ENCODE results near the gene DENND1A.
"Not testable (repeated sequence)": the region's sequence is repeated elsewhere in the genome, so short reads cannot be mapped to it uniquely, and the experiment has no call there.

Gene DENND1A

GRCh38 chr9:123816817-123817472 lies 113.0 kb downstream of the DENND1A start:
- DNase-seq (ENCODE audit: low spot score) = no peak

- not testable (repeated sequence) for DNase-seq (ENCODE audit: low spot score)
Measured at GRCh38 chr9:123815856-123816255, 114.1 kb downstream of the DENND1A start.

GRCh38 chr9:123814496-123814895 lies 115.4 kb downstream of the DENND1A start:
- no peak for DNase-seq (ENCODE audit: low spot score)

DNA sequence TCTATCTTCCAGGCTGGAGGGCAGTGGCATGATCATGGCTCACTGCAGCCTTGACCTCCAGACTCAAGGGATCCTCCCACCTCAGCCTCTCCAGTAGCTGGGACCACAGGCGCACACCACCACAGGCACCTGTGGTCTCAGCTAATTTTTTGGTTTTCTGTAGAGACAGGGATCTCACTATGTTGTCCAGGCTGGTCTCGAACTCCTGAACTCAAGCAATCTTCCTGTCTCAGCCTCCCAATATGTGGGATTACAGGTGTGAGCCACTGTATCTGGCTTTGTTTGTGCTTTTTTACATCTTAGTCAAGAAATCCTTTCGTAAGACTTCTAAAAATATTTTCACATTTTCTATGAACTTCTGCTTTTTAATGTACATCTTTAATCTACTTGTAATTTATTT lies 116.9 kb downstream of the DENND1A start:
- no peak for DNase-seq (ENCODE audit: low spot score)

- no peak for DNase-seq (ENCODE audit: low spot score)
Measured at GRCh38 chr9:123807251-123807650, 122.7 kb downstream of the DENND1A start.

DNA sequence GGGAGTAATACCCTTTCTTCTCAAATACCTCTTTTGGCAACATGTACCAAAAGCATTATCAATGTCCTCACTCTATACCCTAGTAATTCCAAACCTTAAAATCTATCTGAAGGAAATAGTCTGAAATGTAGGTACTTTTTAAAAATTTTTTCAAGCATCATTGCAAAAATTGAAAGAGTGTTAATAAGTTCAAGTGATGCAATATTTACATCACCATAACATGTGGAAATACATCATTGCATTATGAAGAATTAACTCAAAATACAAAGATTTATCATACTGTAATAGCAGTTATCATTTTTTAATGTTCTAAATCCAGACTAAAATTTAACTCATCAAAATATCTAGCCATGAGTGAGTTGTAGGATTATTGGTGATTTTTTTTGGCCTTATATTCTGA lies 123.1 kb downstream of the DENND1A start:
- no peak for DNase-seq (ENCODE audit: low spot score)

DNA sequence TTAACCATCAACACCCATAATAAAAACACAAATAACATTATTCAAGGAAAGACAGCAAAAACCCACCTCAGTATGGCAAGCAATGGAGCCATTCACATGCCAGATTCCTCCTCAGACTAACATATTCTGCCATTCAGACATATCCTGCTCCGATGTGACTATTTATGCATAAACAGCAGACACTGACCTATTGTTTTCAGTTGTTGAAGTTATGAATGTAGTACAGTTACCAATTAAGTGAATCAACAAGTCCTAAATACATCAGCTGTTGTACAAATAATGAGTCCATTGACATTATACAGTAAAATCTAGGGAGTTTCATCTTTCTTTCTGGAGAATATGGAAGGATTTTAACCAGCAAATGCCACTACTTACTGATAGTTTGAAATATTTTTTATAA lies 131.7 kb downstream of the DENND1A start:
- no peak for DNase-seq (ENCODE audit: low spot score)

- no peak for DNase-seq (ENCODE audit: low spot score)
Measured at GRCh38 chr9:123796618-123797484, 133.1 kb downstream of the DENND1A start.

- DNase-seq (ENCODE audit: low spot score) = no peak
Measured at GRCh38 chr9:123796094-123796493, 133.8 kb downstream of the DENND1A start.

DNA sequence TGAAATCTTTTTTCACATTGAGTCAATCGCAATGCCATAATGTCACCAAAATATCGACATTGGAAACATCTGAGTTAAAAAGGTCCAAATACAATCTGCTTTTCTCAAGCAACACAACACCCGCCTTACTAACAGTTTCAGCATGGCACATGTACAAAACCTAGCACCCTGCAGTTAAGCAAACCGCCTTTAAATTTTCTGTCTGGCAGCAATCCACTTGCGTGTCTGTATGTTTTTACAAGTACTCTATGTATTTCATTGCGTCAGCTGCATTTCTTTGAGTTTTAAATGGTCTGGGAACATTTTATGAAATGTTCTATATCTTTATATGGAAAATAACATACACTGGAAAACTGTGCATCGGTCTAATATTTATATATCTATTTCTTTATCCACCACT lies 134.6 kb downstream of the DENND1A start:
- no peak for DNase-seq (ENCODE audit: low spot score)

- no peak for DNase-seq (ENCODE audit: low spot score)
Measured at GRCh38 chr9:123792501-123792900, 137.4 kb downstream of the DENND1A start.

- no peak for DNase-seq (ENCODE audit: low spot score)
Measured at GRCh38 chr9:123789554-123790292, 140.2 kb downstream of the DENND1A start.

DNA sequence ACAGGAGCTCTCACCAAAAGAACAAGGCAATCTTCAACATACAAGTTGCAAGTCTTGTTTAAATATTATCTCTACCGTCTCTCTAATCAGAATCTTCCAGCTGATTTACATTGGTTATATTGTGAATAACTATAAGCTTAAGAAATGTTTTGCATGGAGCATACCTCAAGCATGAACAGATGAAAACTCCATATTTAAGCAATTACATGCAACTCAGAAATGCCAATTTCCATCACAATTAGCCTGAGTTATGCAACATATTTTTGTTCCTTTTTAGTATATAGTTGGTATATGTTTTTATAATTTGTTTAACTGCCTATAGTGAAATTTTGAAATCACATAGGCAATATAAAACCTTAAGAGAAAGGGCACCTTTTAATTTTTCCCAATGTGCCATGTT lies 142.5 kb downstream of the DENND1A start:
- no peak for DNase-seq (ENCODE audit: low spot score)

- peak; percentile 28 for DNase-seq (ENCODE audit: low spot score)
Measured at GRCh38 chr9:123784518-123784917, 145.4 kb downstream of the DENND1A start.

DNA sequence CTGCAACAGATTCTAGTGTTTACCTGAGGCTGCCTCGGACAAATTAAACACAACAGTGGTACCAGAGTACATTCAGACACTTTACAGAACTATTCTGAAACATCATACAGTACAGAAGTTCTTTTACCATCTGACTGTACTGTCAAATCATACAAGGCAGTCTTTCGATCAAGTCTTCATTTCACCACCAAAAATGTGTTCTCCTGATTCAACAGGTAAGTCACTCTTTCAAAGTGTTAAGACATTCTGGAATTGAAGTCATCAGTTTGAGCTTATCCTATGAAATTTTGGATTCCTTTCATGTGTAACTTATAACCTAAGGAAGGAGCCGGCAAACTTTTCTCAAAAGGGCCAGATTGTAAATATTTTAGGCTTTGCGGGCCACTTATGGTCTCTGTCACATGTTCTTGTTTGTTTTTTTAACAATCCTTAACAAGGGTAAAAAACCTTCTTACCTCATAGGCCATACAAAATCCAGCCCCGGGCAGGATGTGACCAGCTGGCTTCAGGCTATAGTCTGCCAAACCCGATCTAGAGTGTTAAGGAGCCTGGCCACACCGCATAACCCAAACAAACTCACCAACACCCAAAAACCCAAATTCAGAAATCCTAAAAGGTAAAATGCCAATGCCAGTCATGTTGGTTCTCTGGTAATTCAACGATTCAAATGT lies 151.6 kb downstream of the DENND1A start:
- no peak for DNase-seq (ENCODE audit: low spot score)

- no peak for DNase-seq (ENCODE audit: low spot score)
Measured at GRCh38 chr9:123776708-123777537, 153.0 kb downstream of the DENND1A start.

GRCh38 chr9:123775289-123776284 lies 154.3 kb downstream of the DENND1A start:
- no peak for DNase-seq (ENCODE audit: low spot score)

DNA sequence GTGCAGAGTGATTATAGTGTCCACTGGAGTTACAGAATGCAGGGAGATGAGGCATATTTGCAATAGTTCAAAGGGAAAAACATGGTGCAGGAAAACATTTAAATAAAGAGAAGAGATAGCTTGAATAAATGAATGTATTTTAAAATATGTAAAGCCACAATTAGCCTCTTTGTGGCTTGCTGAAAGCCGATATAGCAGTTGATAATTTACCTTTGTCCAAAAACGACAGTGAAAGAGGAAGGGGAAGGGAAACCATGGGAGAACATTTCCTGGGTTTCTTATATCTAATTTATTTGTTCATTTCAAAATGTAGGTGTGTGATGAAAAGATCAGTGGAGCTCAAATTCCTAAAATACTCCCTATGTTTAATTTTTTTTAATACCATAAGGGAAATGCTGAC lies 156.1 kb downstream of the DENND1A start:
- DNase-seq (ENCODE audit: low spot score) = no peak

- DNase-seq (ENCODE audit: low spot score) = no peak
Measured at GRCh38 chr9:123772967-123773366, 157.0 kb downstream of the DENND1A start.

- DNase-seq (ENCODE audit: low spot score) = no peak
Measured at GRCh38 chr9:123772374-123772773, 157.6 kb downstream of the DENND1A start.
